ENCODE measurements around the gene NDUFS6. TPM values are rescaled to one million over a fixed set of nuclear protein-coding genes. Genes with fewer than 3 reads are reported as not detected.

The NDUFS6 gene
- total RNA-seq, 2 donors from 2014 or later, result 12.5 to 41.9 TPM

- Histone ChIP-seq H3K4me3 (no peak overlapping the region), H3K27me3 (no peaks in the 10 kb centered on the region), H3K36me3 (replicated peaks in 1 of 2; ENCODE audit: insufficient read depth in 1 of 2, low read depth in 2 of 2) (no peaks in the 10 kb centered on the region), H3K4me1 (peaks cover 13% of the 10 kb centered on the region), H3K9me3 (no peaks in the 10 kb centered on the region), H3K27ac (no peak overlapping the region)
- ATAC-seq (no peak), DNase-seq (no peak)
- no peak for TF ChIP-seq POLR2A (IDR thresholded peaks at IDR 0.05)
- no peak for TF ChIP-seq CTCF (IDR thresholded peaks at IDR 0.05)
- intact Hi-C loops (cut with DNase I), result no loop called here
- WGBS, 2 donors, result 81 to 86% methylated on average over 24 to 31 of the region's 31 CpGs
Observed at GRCh38 chr5:1777281-1778137, 23.7 kb upstream of the NDUFS6 start.

GRCh38 chr5:1778138-1779020, 22.8 kb upstream of the NDUFS6 start:
- WGBS, 2 donors, result 40 to 44% methylated on average over 12 to 19 of the region's 19 CpGs
- TF ChIP-seq POLR2A (IDR thresholded peaks at IDR 0.05) (no peak), CTCF (IDR thresholded peaks at IDR 0.05) (no peak)
- peaks cover 13% of the 10 kb centered on the region for H3K4me1 ChIP-seq
- H3K27me3 ChIP-seq, result no peaks in the 10 kb centered on the region
- DNase-seq, result no peak
- H3K4me3 ChIP-seq, result no peak overlapping the region
- no peak for ATAC-seq
- H3K36me3 ChIP-seq (replicated peaks in 1 of 2; ENCODE audit: insufficient read depth in 1 of 2, low read depth in 2 of 2), result no peaks in the 10 kb centered on the region
- H3K27ac ChIP-seq, result peak overlapping the region in 2 of 4 donors; percentile 18 to 28
- H3K9me3 ChIP-seq, result no peaks in the 10 kb centered on the region
- intact Hi-C loops (cut with DNase I), result no loop called here

- intact Hi-C loops (cut with DNase I), result no loop called here
- DNase-seq (no peak), ATAC-seq (no peak)
- TF ChIP-seq CTCF (IDR thresholded peaks at IDR 0.05) (no peak), POLR2A (IDR thresholded peaks at IDR 0.05) (no peak)
- peaks cover 13% of the 10 kb centered on the region for H3K4me1 ChIP-seq
- H3K9me3 ChIP-seq, result no peaks in the 10 kb centered on the region
- H3K27me3 ChIP-seq, result no peaks in the 10 kb centered on the region
- no peak overlapping the region for H3K27ac ChIP-seq
- 58 to 65% methylated on average over 17 to 32 of the region's 32 CpGs for WGBS, 2 donors
- H3K36me3 ChIP-seq (replicated peaks in 1 of 2; ENCODE audit: insufficient read depth in 1 of 2, low read depth in 2 of 2), result no peaks in the 10 kb centered on the region
- no peak overlapping the region for H3K4me3 ChIP-seq
Observed at GRCh38 chr5:1779021-1779680, 22.1 kb upstream of the NDUFS6 start.

GRCh38 chr5:1779782-1780613, 21.2 kb upstream of the NDUFS6 start:
- ATAC-seq, result no peak
- TF ChIP-seq CTCF (IDR thresholded peaks at IDR 0.05) (no peak), POLR2A (IDR thresholded peaks at IDR 0.05) (no peak)
- intact Hi-C loops (cut with DNase I), result no loop called here
- 67 to 76% methylated on average over 15 to 19 of the region's 20 CpGs for WGBS, 2 donors
- H3K27me3 ChIP-seq, result no peaks in the 10 kb centered on the region
- no peaks in the 10 kb centered on the region for H3K36me3 ChIP-seq (replicated peaks in 1 of 2; ENCODE audit: insufficient read depth in 1 of 2, low read depth in 2 of 2)
- no peaks in the 10 kb centered on the region for H3K9me3 ChIP-seq
- DNase-seq, result no peak
- H3K4me1 ChIP-seq, result peaks cover 13% of the 10 kb centered on the region
- H3K4me3 ChIP-seq, result no peak overlapping the region
- no peak overlapping the region for H3K27ac ChIP-seq

Data from body of pancreas (tissue), 4 donors.